ENCODE results near the gene UBE2D1. TPM values are rescaled to one million over a fixed set of nuclear protein-coding genes. Genes with fewer than 3 reads are reported as not detected.
A peak's percentile ranks its signal among the peaks of the same experiment; 100 is the strongest.

The UBE2D1 gene
- 10 to 100 TPM in 11 of 12 donors, not detected in 1; 11.6 to 21.8 (median 19.4) TPM for polyA plus RNA-seq (ENCODE audit: insufficient read length in 12 of 12)
- long read RNA-seq, donor 1, transcript UBE2D1-203 (1 exons, 1,388 nt), result minor isoform, 9 of 24 reads
- long read RNA-seq, donor 1, transcript UBE2D1-201 (7 exons, 2,659 nt), result major isoform, 15 of 24 reads
- long read RNA-seq, donor 1, partial matches to known transcripts, result 0 of 24 reads
- long read RNA-seq, donor 1, other reads (novel, unspliced or antisense), result 0 of 24 reads
- long read RNA-seq, donor 2, transcript UBE2D1-201 (7 exons, 2,659 nt), result major isoform, 9 of 10 reads
- long read RNA-seq, donor 2, partial matches to known transcripts, result 0 of 10 reads
- long read RNA-seq, donor 2, other reads (novel, unspliced or antisense), result 0 of 10 reads
- long read RNA-seq, donor 3, partial matches to known transcripts, result 0 of 7 reads
- long read RNA-seq, donor 3, other reads (novel, unspliced or antisense), result 0 of 7 reads
- long read RNA-seq, donor 4, partial matches to known transcripts, result 0 of 4 reads
- long read RNA-seq, donor 4, other reads (novel, unspliced or antisense), result 0 of 4 reads
- long read RNA-seq, donor 5, result 0 reads
- long read RNA-seq, donor 6, partial matches to known transcripts, result 0 of 7 reads
- long read RNA-seq, donor 6, other reads (novel, unspliced or antisense), result 0 of 7 reads
- long read RNA-seq, donor 7, partial matches to known transcripts, result 0 of 3 reads
- long read RNA-seq, donor 7, other reads (novel, unspliced or antisense), result 0 of 3 reads
- long read RNA-seq, donor 8, transcript UBE2D1-201 (7 exons, 2,659 nt), result major isoform, 10 of 14 reads
- long read RNA-seq, donor 8, partial matches to known transcripts, result 0 of 14 reads
- long read RNA-seq, donor 8, other reads (novel, unspliced or antisense), result 0 of 14 reads
- long read RNA-seq, donor 9, partial matches to known transcripts, result 0 of 4 reads
- long read RNA-seq, donor 9, other reads (novel, unspliced or antisense), result 0 of 4 reads
- long read RNA-seq, donor 10, transcript UBE2D1-201 (7 exons, 2,659 nt), result major isoform, 6 of 15 reads
- long read RNA-seq, donor 10, partial matches to known transcripts, result 5 of 15 reads
- long read RNA-seq, donor 10, other reads (novel, unspliced or antisense), result 0 of 15 reads
- long read RNA-seq, donor 11, transcript UBE2D1-201 (7 exons, 2,659 nt), result major isoform, 8 of 11 reads
- long read RNA-seq, donor 11, partial matches to known transcripts, result 0 of 11 reads
- long read RNA-seq, donor 11, other reads (novel, unspliced or antisense), result 0 of 11 reads

GRCh38 chr10:58334817-58335305 is at the start of gene UBE2D1:
Gene UBE2D1 (plus strand): TSS chr10:58335006. CDS start chr10:58335202, 196 bp downstream.
- peak; percentile 75 for DNase-seq

DNA sequence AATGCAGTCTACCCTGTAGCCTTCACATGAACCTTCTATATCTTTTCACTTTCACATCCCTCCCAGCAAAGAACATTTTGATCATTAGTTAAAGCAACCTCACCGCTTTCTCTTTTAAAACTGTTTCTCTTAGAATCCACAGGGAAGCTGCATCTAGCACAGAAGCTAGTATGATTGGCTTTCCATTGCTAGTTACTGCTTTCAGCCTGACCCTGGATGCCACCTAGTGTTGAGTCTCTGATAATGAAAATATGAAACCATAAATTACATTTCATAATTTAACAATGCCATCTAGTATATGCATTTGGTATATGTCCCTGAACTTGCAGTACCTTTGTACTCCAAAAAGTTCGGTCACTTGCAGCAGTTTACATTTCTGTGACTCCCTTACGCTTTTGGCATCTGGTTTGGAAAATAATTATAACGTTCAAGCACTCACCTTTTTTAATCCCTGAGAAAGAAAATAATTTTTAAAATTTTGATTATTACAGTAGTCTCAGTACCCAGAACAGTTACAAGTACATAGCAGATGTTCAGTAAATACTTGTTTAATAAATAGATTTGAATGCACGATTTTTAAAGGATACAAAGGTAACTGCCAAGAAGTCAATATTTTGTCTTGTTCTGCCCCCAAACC is 43.1 kb upstream of the UBE2D1 start:
- peak; percentile 42 for DNase-seq

GRCh38 chr10:58293989-58294388 is 40.8 kb upstream of the UBE2D1 start:
- no peak for DNase-seq

- DNase-seq, result peak; percentile 21
These were observed 35.2 kb upstream of the UBE2D1 start for GRCh38 chr10:58299580-58299979.

DNA sequence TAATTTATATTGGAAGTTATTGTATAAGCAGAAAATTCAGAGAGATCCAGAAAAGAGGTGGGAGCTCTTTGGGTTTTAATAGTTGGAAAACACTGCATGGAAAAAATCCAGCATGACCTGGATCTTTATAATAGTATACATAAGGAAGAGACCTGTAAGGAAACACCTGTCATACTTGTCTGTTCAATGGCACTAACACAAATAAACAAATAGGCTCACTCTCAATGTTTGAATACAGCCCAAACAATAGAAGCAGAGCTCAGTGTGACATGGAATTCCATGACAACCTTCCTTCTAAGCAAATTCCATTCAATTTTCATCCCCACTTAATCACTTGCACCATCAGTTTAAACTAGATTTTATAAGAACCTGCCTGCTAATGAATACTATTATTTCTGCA is 34.1 kb upstream of the UBE2D1 start:
- DNase-seq, result no peak

DNA sequence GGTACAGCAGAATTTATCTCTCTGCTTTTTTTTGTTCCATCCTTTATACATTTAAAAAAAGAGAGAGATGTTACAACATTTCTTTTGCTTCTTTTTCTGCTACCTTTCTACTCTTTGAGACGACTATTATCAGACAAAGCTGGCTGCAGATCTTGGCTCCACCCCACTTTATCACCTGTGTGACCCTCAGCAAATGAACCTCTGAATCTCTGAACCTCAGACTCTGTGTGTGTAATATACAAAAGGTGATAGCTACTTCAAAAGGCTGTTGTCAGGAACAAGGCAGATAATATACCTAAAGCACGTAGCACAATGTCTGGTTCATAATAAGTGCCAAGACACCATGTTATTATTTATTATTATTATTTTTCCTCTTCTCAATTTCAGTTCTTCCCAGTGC is 32.6 kb upstream of the UBE2D1 start:
- DNase-seq, result no peak

DNA sequence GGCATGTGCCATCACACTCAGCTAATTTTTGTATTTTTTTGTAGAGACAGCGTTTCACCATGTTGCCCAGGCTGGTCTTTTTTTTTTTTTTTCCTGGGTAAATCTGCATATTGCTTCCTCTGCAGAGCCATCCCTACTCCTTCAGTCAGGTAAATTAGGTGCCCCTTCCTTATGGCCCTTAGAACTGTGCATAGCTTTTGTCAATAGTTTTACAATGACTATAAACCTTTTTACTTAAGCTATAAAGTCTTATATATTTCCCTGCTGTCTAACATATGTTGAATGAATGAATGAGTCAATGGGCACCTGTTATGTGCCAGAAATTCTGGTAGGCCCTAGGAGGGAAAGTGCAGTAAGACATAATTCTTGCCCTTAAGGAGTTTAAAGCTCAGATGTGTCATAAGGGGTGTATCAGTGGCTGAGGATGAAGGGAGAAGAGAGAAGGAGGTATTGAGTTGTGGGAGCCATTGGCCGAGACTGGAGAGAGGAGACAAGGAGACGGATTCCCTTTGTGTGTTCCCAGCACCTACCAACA is 30.6 kb upstream of the UBE2D1 start:
- no peak for DNase-seq

- DNase-seq, result no peak
These were observed 29.0 kb upstream of the UBE2D1 start for GRCh38 chr10:58305821-58306220.

- DNase-seq, result no peak
These were observed 27.1 kb upstream of the UBE2D1 start for GRCh38 chr10:58307676-58308075.

DNA sequence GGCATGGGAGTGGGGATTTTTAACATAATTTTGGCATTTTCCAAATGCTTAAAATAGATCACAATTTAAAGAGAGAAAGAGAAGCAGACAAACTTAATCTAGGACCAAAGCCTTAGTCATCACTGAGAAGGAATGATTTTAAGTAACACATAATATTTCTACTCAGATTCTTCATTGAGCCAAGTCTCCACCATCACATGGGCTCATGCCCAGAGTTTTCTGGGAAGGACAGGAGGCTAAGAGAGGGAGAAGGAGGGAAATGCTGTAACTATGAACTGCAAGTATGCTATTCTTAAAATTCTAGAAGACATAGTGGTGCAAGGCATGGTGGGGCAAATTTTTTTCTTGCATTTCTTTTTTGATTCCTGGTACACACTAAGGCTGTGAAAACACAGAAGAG is 23.8 kb upstream of the UBE2D1 start:
- no peak for DNase-seq

GRCh38 chr10:58316874-58317273 is 17.9 kb upstream of the UBE2D1 start:
- no peak for DNase-seq

GRCh38 chr10:58318346-58318745 is 16.5 kb upstream of the UBE2D1 start:
- no peak for DNase-seq

DNA sequence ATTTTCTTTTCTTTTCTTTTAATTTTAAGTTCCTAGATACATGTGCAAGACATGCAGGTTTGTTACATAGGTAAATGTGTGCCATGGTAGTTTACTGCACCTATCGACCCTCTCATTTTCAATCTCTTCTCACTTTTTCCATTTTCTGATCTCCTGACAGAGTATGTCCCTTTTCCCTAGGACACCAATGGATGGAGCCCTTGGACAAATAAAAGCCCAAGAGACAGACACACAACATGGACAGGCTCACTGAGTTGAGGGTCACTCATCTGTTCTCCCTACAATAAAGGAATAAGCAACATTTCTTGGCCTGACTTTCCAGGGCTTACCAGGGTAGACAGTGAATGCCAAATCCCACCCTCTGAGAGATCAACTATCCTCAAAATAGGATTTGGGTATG is 15.2 kb upstream of the UBE2D1 start:
- no peak for DNase-seq

GRCh38 chr10:58320351-58321049 is 14.3 kb upstream of the UBE2D1 start:
- DNase-seq, result no peak

- no peak for DNase-seq
These were observed 12.6 kb upstream of the UBE2D1 start for GRCh38 chr10:58322072-58322834.

DNA sequence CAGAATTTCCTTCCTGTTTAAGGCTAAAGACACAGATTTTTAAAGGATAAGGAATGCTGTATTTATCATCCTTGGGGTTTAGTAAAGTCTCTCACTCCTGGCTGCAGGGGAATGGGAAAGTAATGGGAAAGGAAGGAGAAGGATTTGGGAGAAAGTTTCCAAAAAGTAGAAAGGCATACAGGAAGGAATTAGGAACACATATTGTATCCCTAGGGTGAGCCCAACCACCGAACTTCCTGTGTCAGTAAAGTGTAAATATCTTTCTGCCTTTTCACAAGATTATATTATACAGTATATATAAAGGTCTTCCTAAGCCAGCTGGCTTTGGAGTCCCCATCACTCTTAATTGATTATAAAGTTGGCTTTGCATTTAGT is 12.0 kb upstream of the UBE2D1 start:
- no peak for DNase-seq

- peak; percentile 47 for DNase-seq
These were observed 7.8 kb upstream of the UBE2D1 start for GRCh38 chr10:58326967-58327381.

DNA sequence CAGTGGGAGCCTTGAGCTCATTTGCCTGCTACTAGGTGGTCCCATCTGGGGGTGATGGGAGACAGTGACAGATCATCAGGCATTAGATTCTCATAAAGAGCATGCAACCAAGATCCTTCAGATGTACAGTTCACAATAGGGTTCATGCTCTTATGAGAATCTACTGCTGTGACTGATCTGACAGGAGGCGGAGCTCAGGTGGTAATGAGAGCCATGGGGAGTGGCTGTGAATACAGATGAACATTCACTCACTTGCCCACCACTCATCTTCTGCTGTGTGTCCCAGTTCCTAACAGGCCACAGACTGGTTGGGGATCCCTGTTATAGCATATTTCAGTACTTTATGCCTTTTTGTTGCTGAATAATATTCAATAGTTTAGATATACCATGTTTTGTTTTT is 6.6 kb upstream of the UBE2D1 start:
- DNase-seq, result no peak

DNA sequence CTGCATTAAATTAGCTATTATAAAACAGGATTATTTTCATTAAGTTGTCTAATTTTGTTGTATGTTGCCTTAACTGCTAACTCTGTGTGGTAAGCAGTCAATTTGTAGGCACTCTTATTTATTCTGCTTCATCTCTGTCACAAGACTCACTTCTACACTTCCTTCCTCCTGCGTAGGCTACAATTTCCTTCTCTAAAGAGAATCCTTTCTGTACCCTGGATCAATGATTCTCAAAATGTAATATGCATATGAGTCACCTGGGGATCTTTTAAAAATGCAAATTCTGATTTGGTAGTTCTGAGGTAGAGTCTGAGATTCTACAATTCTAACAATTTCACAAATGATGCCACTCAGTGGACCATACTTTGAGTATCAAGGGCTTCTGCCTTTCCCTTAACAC is 4.4 kb upstream of the UBE2D1 start:
- no peak for DNase-seq

DNA sequence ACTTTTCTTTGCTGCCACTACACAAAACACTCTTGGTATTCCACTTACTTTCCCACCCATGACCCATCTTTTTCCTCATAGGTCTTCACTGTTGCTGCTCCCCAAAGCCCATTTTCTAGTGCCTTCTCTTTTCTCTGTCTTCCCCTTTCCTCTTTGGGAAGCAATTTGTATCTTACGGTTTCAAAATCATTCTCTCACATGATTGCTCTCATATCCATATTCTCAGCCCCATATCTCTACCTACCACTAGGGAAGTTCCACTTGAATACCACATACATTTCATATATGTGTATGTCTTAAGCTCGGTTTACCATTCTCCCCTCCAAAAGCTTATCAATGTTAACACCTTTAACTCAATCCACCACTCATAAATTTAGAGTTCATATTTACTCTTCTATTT is 3.2 kb upstream of the UBE2D1 start:
- no peak for DNase-seq
